Measurements from ENCODE around the gene MUC12. TPM values are rescaled to one million over a fixed set of nuclear protein-coding genes. Genes with fewer than 3 reads are reported as not detected.
A peak's percentile ranks its signal among the peaks of the same experiment; 100 is the strongest.
"Not testable (repeated sequence)": the region's sequence is repeated elsewhere in the genome, so short reads cannot be mapped to it uniquely, and the experiment has no call there.

The MUC12 gene
- total RNA-seq, 1 donor from 2014 or later, result under 0.01 TPM

GRCh38 chr7:101000025-101000424 is 30.7 kb downstream of the MUC12 start:
- H3K36me3 ChIP-seq (ENCODE audit: control insufficient read depth, insufficient read depth, low read length); H3K4me3 ChIP-seq (ENCODE audit: low read depth, low read length); H3K27me3 ChIP-seq (ENCODE audit: control insufficient read depth, insufficient read depth, low read length); FAIRE-seq; DNase-seq (ENCODE audit: low read depth): not testable (repeated sequence)

DNA sequence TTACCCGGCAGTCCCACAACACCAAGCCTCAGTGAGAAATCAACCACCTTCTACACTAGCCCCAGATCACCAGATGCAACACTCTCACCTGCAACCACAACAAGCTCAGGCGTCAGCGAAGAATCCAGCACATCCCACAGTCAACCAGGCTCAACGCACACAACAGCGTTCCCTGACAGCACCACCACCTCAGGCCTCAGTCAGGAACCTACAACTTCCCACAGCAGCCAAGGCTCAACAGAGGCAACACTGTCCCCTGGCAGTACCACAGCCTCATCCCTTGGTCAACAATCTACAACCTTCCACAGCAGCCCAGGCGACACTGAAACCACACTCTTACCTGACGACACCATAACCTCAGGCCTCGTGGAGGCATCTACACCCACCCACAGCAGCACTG is 33.0 kb downstream of the MUC12 start:
- not testable (repeated sequence) for H3K27me3 ChIP-seq (ENCODE audit: control insufficient read depth, insufficient read depth, low read length); DNase-seq (ENCODE audit: low read depth); H3K4me3 ChIP-seq (ENCODE audit: low read depth, low read length); FAIRE-seq; H3K36me3 ChIP-seq (ENCODE audit: control insufficient read depth, insufficient read depth, low read length)

GRCh38 chr7:101007361-101007760 is 38.0 kb downstream of the MUC12 start:
- DNase-seq (ENCODE audit: low read depth); H3K36me3 ChIP-seq (ENCODE audit: control insufficient read depth, insufficient read depth, low read length); FAIRE-seq; H3K4me3 ChIP-seq (ENCODE audit: low read depth, low read length); H3K27me3 ChIP-seq (ENCODE audit: control insufficient read depth, insufficient read depth, low read length): not testable (repeated sequence)

- TF ChIP-seq, protein P1, sequence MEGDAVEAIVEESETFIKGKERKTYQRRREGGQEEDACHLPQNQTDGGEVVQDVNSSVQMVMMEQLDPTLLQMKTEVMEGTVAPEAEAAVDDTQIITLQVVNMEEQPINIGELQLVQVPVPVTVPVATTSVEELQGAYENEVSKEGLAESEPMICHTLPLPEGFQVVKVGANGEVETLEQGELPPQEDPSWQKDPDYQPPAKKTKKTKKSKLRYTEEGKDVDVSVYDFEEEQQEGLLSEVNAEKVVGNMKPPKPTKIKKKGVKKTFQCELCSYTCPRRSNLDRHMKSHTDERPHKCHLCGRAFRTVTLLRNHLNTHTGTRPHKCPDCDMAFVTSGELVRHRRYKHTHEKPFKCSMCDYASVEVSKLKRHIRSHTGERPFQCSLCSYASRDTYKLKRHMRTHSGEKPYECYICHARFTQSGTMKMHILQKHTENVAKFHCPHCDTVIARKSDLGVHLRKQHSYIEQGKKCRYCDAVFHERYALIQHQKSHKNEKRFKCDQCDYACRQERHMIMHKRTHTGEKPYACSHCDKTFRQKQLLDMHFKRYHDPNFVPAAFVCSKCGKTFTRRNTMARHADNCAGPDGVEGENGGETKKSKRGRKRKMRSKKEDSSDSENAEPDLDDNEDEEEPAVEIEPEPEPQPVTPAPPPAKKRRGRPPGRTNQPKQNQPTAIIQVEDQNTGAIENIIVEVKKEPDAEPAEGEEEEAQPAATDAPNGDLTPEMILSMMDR (IDR thresholded peaks at IDR 0.05; ENCODE audit: insufficient read depth, low read length, severe bottlenecking), result no peak
- no peak for FAIRE-seq
- H3K27me3 ChIP-seq (ENCODE audit: control insufficient read depth, insufficient read depth, low read length), result no peaks in the 10 kb centered on the region
Measured at GRCh38 chr7:101009629-101010028, 40.3 kb downstream of the MUC12 start.

GRCh38 chr7:101012931-101013330 is 43.6 kb downstream of the MUC12 start:
- H3K27me3 ChIP-seq (ENCODE audit: control insufficient read depth, insufficient read depth, low read length), result no peaks in the 10 kb centered on the region
- FAIRE-seq, result no peak
- TF ChIP-seq, protein P1 (IDR thresholded peaks at IDR 0.05; ENCODE audit: insufficient read depth, low read length, severe bottlenecking), result no peak

More at GRCh38 chr7:101009629-101010028, 40.3 kb downstream of the MUC12 start:
- no peak for DNase-seq (ENCODE audit: low read depth)
- H3K36me3 ChIP-seq (ENCODE audit: control insufficient read depth, insufficient read depth, low read length), result no peaks in the 10 kb centered on the region
- no peak overlapping the region for H3K4me3 ChIP-seq (ENCODE audit: low read depth, low read length)

DNA sequence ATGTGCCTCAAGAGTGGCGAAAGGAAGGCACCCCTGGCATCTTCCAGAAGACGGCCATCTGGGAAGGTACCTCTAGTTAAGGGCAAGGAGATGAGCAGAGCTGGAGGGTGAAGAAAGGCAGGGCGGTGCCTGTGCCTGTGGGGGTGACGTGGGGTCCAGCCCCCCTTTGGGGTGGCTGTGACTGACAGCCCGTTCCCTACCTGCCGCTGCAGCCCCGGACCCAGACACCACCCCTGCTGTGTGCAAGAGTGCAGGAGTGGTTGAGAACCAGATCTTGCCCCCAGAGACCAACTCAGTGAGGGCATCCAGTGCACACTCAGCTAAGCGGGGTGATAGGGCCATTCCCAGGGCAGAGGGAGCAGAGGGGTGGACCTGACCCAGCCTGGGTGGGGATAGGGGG is 46.3 kb downstream of the MUC12 start:
- Histone ChIP-seq H3K4me3 (ENCODE audit: low read depth, low read length) (no peak overlapping the region), H3K27me3 (ENCODE audit: control insufficient read depth, insufficient read depth, low read length) (no peaks in the 10 kb centered on the region), H3K36me3 (ENCODE audit: control insufficient read depth, insufficient read depth, low read length) (no peaks in the 10 kb centered on the region)
- FAIRE-seq (no peak), DNase-seq (ENCODE audit: low read depth) (no peak)
- TF ChIP-seq, protein P1 (IDR thresholded peaks at IDR 0.05; ENCODE audit: insufficient read depth, low read length, severe bottlenecking), result no peak

More at GRCh38 chr7:101012931-101013330, 43.6 kb downstream of the MUC12 start:
- no peak overlapping the region for H3K4me3 ChIP-seq (ENCODE audit: low read depth, low read length)
- DNase-seq (ENCODE audit: low read depth), result no peak
- H3K36me3 ChIP-seq (ENCODE audit: control insufficient read depth, insufficient read depth, low read length), result no peaks in the 10 kb centered on the region

GRCh38 chr7:101017064-101017777 is 47.9 kb downstream of the MUC12 start:
- DNase-seq (ENCODE audit: low read depth) (peak; percentile 86), FAIRE-seq (no peak)
- no peaks in the 10 kb centered on the region for H3K36me3 ChIP-seq (ENCODE audit: control insufficient read depth, insufficient read depth, low read length)
- H3K4me3 ChIP-seq (ENCODE audit: low read depth, low read length), result no peak overlapping the region
- TF ChIP-seq, protein P1 (IDR thresholded peaks at IDR 0.05; ENCODE audit: insufficient read depth, low read length, severe bottlenecking), result no peak
- H3K27me3 ChIP-seq (ENCODE audit: control insufficient read depth, insufficient read depth, low read length), result no peaks in the 10 kb centered on the region

Measured in bronchial epithelial cell (primary cell).